CD4-positive, alpha-beta T cell treated with Interleukin-17A for 1 hour (primary cell): Measurements from ENCODE around the gene LCT.
"Not testable (repeated sequence)": the region's sequence is repeated elsewhere in the genome, so short reads cannot be mapped to it uniquely, and the experiment has no call there.

Experiments used
- DNase-seq: peaks from one replicate; pipeline ENCODE4 v3.0.0-alpha.2; 2020

Gene LCT

DNA sequence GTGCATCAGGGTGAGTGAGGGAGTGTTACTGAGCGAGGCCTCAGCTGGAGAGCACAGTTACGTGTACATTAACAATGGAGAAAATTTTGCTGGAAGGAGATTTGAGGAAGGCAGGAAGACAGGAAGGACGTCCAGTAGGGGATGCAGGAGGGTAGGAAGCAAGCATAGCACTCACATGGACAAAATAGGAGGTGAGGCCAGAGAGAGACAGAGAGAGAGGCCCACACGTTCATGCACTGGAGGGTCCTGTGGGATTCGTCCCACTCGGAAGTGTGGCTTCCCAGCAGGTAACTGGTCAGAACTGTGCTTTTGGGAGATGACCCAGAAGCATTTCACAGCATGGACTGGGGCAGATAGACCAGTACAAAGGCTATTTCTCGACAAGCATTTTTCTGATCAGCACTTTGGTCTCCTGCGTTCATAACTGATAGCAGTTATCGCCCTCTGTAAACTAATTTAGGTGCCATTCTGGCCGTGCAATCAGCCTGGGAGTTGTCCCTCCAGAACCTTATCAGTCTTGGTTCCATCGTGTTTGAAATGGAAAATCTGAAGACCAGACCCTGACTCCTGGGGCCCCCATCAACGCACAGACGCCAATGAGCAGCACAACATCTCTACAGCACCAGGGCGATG is 5.7 kb downstream of the LCT start:
- DNase-seq: no peak

DNA sequence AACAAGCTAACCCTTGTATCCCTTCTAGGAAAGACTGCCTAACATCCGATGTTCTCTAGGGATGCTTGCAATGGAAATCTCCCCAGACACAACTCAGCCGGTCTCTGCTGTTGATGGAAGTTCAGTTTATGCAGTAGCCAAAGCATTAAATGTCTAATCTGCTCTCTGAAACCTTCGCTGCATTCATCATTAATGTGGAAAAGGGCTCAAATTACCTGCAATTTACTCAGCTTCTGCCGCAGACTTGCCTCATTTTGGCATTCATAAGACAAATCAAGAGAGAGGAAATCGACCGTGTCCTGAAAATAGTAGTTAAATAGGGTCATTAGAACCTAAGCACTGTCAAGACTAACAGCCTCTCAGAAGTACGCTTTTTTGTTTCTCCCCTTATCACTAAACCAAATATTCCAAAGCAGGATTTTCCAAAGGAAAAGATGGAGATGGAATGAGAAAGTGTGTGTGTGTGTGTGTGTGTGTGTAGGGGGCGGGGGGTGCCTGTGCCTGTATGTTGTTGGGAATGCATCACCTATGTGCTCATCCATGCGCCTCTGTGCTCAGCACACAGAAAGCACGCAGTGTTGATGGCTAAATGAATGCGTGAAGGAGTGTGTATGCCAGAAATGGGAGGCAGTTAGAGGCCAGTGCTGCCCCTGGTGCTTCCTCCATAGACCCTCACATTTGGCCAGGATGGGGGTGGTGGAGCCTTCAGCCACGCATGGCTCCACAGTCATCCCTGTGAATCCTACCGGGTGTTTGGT is 7.4 kb downstream of the LCT start:
- no peak for DNase-seq

- DNase-seq: no peak
Observed at GRCh38 chr2:135826544-135826943, 10.4 kb downstream of the LCT start.

DNA sequence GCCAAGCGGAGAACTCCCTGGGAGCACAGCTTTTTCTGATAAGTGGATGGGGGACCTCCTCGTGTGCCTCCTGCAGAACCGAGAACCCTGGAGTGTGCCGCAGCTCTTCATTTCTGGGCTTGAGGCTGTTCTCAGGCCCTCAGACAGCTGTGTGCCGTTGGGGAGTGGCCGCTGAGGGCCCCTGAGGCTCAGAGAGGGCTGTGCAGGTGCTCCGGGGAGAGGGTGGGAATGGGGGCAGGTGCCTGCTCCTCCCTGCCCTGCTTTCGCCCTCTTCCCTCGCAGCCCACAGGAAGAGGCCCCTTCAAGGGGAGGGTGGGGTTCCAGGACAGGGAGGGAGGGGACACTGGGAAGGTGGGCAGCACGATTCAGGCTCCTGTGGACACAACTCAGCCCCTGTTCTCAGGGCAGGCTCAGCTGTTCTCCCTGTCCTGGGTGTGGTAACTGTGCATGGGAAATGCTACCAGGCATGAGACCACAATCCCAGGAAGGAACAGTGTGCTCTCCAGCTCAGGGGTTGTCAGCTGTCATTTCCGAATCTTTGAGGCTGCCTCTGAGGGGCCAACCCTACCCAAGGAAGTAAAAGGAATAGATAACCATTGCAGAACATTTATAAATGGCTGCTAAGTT is 11.3 kb downstream of the LCT start:
- no peak for DNase-seq

- DNase-seq: no peak
Observed at GRCh38 chr2:135825131-135825530, 11.9 kb downstream of the LCT start.

DNA sequence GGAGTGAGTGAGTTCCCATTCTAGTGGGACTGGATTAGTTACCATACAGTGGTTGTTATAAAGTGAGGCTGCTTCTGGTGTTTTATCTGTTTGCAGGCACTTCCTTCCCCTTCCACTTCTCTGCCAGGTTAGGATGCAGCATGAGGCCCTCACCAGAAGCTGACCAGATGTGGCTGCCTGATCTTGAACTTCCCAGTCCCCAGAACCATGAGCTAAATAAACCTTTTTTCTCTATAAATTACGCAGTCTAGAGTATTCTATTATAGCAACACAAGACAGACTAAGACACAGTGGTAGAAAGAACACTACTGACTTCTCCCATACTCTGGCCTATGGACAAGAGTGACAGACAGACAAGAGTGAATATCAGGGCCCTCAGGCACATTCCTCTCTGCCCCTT is 14.1 kb downstream of the LCT start:
- DNase-seq: no peak

DNA sequence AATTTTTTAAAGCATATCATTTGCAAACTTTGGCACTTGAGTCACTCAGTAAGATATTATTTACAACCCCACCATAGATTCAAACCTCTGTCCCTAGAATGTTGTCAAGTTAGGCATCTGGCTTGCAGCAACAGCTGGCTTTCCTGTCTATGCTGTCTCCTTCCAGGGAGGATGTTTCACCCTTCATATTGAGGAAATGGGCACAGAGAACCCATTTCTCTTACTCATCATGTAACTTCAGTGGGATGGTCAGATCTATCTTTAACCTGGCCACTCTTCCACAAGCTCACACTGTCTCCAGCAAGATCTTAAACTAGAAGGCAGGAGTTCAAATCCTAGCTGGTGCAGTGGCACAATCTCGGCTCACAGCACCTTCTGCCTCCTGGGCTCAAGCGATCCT is 15.8 kb downstream of the LCT start:
- DNase-seq: no peak

- DNase-seq: peak; percentile 41
Observed at GRCh38 chr2:135820003-135820618, 16.9 kb downstream of the LCT start.

DNA sequence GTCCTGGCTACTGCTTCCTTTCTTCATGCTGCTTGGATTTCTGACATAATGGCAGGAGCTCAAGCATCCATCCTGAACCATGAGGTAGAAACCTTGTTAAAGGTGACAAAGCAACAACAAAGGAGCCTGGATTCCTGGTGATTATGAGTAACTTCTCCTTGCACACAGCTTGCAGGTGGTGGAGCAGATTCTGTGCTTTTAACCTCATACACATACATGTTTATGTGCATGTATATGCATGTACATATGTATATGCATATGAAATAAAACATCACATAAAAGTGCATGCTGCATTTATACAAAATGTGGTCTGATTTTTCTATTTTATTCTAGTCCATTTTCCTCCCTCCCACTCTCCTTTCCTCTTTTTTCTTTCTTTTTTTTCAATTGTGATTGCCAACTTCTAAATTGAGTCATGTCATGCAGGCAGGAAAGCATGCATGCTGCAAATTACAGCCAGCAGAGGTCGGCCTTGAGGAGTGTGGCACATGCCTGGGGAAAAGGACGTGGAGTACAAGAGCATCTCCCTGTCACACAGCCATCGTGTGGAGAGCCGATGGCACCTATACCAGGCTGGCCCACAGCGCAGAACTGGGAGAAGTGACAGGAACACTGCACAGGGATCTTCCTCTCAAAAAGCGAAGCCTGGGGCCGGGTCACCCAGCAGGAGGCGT is 17.9 kb downstream of the LCT start:
- DNase-seq: no peak

DNA sequence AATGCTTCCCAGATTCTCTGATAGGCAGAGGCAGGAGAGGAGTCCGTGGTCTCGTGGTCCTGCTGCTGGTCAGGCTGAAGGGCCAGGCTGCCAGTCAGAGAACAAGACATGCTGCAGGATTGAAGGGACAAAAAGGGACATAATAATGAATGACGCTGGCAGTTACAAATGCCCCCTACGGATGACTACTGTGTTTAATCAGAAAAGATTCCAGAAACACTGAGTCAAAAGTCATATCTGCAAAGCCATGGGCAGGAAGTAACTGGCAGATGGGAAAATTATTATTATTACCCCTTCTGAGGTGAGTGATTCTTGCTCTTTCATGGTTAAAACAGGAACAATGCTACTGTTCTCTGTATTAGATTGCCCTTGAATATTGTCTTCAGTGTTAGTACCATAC is 19.0 kb downstream of the LCT start:
- DNase-seq: no peak

DNA sequence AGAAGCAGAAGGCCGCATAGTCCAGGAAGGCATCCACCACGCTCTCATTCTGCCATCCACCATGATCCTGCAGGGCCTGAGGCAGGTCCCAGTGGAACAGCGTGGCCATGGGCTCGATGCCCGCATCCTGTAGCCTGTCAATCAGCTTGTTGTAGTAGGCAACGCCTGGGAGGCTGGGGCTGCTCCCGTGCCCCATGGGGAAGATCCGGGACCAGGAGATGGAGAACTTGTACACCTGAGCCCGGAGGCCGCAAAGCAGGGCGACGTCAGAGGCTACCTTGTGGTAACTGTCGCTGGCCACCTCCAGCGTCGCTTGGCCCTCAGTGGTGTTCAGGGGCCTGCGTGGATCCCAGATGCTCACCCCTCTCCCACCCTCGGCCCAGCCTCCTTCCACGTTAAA is 19.5 kb downstream of the LCT start:
- DNase-seq: no peak

DNA sequence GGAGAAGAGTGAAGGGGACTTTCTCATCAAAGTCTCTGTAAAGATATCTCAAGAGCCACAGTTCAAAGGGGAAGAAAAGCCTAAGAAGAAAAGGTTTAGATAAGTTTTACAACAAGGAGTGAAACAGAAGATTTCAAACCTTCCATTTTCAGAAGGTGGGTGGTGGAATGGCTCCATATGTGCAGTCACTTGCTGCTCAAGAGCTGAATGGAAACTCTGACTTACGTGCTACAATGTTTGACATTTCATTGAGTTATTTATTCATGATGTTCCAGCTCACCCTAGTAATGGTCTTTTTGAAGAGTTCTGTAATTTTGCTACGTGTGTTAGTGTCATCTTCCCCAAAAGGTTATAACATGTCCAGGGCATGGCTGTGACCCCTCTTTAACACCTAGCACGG is 21.7 kb downstream of the LCT start:
- DNase-seq: no peak

GRCh38 chr2:135812907-135813511 is 24.0 kb downstream of the LCT start:
- no peak for DNase-seq

DNA sequence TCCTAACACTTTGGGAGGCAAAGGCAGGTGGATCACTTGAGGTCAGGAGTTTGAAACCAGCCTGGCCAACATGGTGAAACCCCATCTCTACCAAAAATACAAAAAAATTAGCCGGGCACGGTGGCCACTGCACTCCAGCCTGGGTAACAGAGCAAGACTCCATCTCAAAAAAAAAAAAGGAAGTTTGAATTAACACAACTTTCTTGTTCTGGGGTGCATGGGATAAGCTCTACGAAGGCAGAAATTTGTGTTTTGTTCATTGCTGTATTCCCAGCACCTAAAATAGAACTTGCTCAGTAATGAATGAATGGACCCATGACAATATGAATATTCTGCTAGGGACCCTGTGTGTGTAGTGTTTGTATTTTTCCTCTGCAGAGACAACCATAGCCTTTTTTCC is 29.1 kb downstream of the LCT start:
- DNase-seq: not testable (repeated sequence)

DNA sequence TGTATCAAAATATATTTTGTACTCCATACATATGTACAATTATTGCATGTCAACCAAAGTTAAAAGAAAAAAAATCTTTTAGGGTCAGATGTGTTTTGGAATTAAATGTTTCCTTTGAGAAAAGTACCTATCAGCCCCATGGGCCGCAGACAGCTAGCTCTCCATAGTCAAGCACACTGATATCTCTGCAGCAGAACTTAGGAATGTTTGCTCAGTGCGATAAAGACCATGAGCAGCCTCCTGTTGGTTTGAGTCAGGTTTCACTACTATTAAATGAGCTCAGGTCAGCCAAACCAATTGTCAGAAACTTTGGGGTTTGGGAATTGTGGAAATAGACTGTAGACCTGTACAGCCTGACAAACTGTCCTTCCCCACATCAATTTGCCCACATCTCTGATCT is 33.7 kb downstream of the LCT start:
- DNase-seq: no peak

DNA sequence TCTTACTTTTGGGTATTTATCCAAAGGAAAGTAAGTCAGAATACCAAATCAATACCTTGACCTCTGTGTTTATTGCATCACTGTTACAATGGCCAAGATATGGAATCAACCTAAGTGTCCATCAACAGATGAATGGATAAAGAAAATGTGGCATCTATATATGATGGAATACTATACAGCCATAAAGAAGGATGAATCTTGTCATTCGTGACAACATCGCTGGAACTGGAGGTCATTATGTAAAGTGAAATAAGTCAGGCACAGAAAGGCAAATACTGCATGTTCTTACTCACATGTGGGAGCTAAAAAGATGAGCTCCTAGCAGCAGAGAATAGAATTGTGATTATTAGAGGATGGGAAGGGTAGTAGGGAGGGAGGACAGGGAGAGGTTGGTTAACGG is 34.6 kb downstream of the LCT start:
- DNase-seq: no peak

DNA sequence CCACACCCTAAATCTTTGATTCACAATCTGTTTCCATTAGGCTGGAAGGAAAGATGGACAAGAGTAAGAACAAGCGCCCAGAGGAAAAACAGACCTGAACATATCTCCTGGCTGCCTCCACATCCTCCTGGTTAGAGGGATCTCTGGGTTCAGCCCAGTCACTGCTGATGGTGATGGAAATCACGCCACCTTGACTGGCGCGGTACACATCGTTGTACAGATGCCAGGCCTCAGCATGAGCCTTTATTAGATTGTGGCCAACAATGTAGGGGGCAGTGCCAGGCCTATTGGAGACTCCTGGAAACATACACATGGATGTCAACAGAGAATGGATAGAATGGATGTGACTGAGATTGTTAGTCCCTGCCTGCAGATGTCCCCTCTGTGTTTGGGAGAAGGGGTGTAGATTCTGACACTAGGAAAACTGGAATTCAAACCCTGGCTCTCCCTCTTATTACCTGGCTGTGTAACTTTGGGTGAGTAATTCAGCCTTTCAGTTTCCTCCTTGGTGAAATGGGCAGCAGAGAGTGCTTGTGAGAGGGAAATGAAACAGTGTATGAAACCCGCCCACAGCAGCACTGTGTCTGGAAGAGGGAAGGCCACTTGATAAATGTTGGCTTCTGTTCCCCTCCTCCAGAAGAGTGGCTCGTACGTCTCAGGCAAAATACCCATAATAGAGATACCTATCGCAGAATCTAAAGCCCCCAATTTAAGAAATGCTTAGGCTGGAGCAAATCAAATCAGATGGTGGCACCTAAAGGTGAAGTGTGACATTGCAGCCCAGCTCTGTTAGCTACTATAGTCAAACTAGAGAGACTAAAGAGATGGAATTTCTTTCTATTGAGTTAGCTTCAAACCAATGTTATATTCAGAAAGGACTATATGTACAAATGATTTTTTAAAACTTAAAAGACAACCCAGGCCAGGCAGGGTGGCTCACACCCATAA is 36.2 kb downstream of the LCT start:
- no peak for DNase-seq

DNA sequence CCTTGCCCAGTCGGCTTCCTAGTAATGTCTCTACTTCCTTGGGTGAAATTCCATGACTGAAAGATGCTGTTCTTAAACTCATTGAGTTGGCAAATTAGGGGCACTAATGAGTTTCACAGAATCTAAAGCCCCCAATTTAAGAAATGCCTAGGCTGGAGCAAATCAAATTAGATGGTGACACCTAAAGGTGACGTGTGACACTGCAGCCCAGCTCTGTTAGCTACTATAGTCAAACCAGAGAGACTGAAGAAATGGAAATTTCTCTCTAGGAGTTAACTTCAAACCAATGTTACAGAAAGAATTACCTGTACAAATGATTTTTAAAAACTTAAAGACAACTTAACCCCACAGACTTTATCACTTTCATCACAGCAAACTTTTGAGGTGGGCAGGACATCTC is 37.2 kb downstream of the LCT start:
- DNase-seq: no peak

DNA sequence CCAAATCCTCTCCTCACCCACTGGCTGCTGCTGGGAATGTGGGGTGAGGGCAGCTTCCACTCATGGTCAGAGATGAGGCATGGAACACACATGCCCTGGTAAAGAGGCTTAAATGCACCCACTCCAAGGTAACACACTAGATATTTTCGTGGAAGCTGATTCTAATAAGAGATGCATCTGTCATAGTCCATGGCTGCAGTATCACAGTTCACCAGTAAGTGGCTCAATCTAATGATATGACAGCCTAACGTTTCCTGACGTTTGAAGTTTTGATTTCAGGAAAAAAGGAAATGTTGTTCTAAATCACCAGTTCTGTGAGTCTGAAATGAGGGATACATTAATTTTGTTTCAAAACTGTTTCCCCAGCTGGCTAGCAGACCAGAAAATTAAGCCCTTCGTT is 38.2 kb downstream of the LCT start:
- DNase-seq: no peak

GRCh38 chr2:135798275-135798705 is 38.7 kb downstream of the LCT start:
- DNase-seq: no peak

GRCh38 chr2:135797497-135798274 is 39.3 kb downstream of the LCT start:
- peak; percentile 72 for DNase-seq
